ENCODE measurements around the gene SPATA31A5.
"Not testable (repeated sequence)": the region's sequence is repeated elsewhere in the genome, so short reads cannot be mapped to it uniquely, and the experiment has no call there.

Gene SPATA31A5

GRCh38 chr9:60914107-60914506 lies at the start of gene SPATA31A5:
Gene SPATA31A5, plus strand, starts transcription at chr9:60914407. Its CDS starts 29 bp downstream, at chr9:60914436.
- not testable (repeated sequence) for DNase-seq (ENCODE audit: low read depth in 2 of 3, low spot score in 2 of 3)

- not testable (repeated sequence) for DNase-seq (ENCODE audit: low read depth in 2 of 3, low spot score in 2 of 3)
These were observed 48.8 kb downstream of the SPATA31A5 start for GRCh38 chr9:60962990-60963350.

GRCh38 chr9:60966382-60966781 lies 52.2 kb downstream of the SPATA31A5 start:
- DNase-seq (ENCODE audit: low read depth in 2 of 3, low spot score in 2 of 3): not testable (repeated sequence)

Measured in activated CD8-positive, alpha-beta memory T cell treated with anti-CD3 and anti-CD28 coated beads for 48 hours (primary cell).